Stomach (tissue), 9 donors: ENCODE measurements around the gene SIM1. TPM values are rescaled to one million over a fixed set of nuclear protein-coding genes. Genes with fewer than 3 reads are reported as not detected.
A peak's percentile ranks its signal among the peaks of the same experiment; 100 is the strongest.

Experiments used
- DNase-seq, 2 donors: peaks; one replicate each; pipeline versions ENCODE4 v3.0.0 to v3.0.0-alpha.2; 2013 to 2019
- H3K27ac ChIP-seq, 5 donors: fragments of 200-600 bp in 4 of 5; sonication (generic) in 4 of 5; one replicate each; pipeline ENCODE4 v1.5.1; 2013 to 2019; ENCODE audit warnings: mild to moderate bottlenecking in 1 of 5, moderate library complexity in 1 of 5
- H3K27me3 ChIP-seq, 3 donors: fragments of 200-600 bp; sonication (generic); one replicate each; pipeline ENCODE4 v1.5.1; 2017 to 2019; ENCODE audit warnings: mixed run types in 1 of 3
- H3K36me3 ChIP-seq, 4 donors: fragments of 200-600 bp; sonication (generic); 1 replicate in 3 of 4; 2 replicates in 1 of 4; pipeline ENCODE4 v1.5.1; 2016 to 2019
- H3K4me1 ChIP-seq, 4 donors: fragments of 200-600 bp; sonication (generic); one replicate each; pipeline ENCODE4 v1.5.1; 2016 to 2019
- H3K4me3 ChIP-seq, 4 donors: fragments of 200-600 bp; sonication (generic) in 3 of 4; one replicate each; pipeline ENCODE4 v1.5.1; 2016 to 2019; ENCODE audit warnings: mild to moderate bottlenecking in 1 of 4
- H3K9me3 ChIP-seq, 4 donors: fragments of 200-600 bp; sonication (generic); one replicate each; pipeline ENCODE4 v1.5.1; 2016 to 2019
- CTCF ChIP-seq, 7 experiments: fragments of 450-650 bp in 4 of 7; fragments of 200-600 bp in 3 of 7; sonication (generic) in 3 of 7; IDR thresholded peaks; one replicate each; pipeline ENCODE4 v1.5.1; 2016 to 2019; ENCODE audit warnings: antibody characterized with exemption in 7 of 7, control low read depth in 2 of 7, mild to moderate bottlenecking in 1 of 7
- EP300 ChIP-seq: sonication (generic); formaldehyde crosslinking; IDR thresholded peaks from one replicate; pipeline ENCODE4 v1.6.1; 2017; ENCODE audit warnings: antibody characterized with exemption
- POLR2A ChIP-seq, 4 donors: fragments of 450-650 bp; IDR thresholded peaks; one replicate each; pipeline ENCODE4 v1.6.1; 2016; ENCODE audit warnings: antibody characterized with exemption in 4 of 4, control low read depth in 2 of 4, mild to moderate bottlenecking in 1 of 4, moderate library complexity in 1 of 4
- POLR2AphosphoS5 ChIP-seq, 3 donors: sonication (generic); formaldehyde crosslinking; IDR thresholded peaks; one replicate each; pipeline ENCODE4 v1.6.1; 2016; ENCODE audit warnings: antibody characterized with exemption in 3 of 3
- WGBS, 5 donors: extraction: QIAGEN DNeasy Blood & Tissue Kit in 3 of 5; methylation state at CpG; one replicate each; pipeline versions ENCODE4 v1.1.5 to v1.1.7; 2013 to 2018; 5-methylcytosine and 5-hydroxymethylcytosine counted together
- intact Hi-C: fragments of 100-400 bp; cut with DNase I; formaldehyde crosslinking; loops from one replicate; pipeline ENCODE4 v1.15.1; 2023; ENCODE audit warnings: low total_unique reads
- polyA plus RNA-seq, 3 donors: library from polyadenylated mRNA; stranded (reverse); fragments of 200-250 nt; gene quantifications; one replicate each; pipeline ENCODE4 v1.2.3, GENCODE V29; 2013
- total RNA-seq, 5 donors: library from RNA; depleted of rRNA; stranded (reverse); fragments of >200 nt; gene quantifications; one replicate each; pipeline versions ENCODE4 v1.1.0 to v1.2.3, GENCODE V29; 2014 to 2016
- donor health status: healthy with polysubstance abuse.
- donor health status: Bipolar disorder and iron deficiency.
- donor health status: healthy.

SIM1 gene
- total and polyA plus RNA-seq, 8 donors = 0.43 TPM; not detected in 7

GRCh38 chr6:100452998-100453397, 11.7 kb downstream of the SIM1 start:
- H3K27ac ChIP-seq = no peak overlapping the region
- peaks cover 38 to 100% (median 95%) of the 10 kb centered on the region in 3 donors for H3K27me3 ChIP-seq
- peaks cover 0 to 47% (median 20%) of the 10 kb centered on the region in 4 donors for H3K9me3 ChIP-seq
- DNase-seq = peak in 1 of 2 donors; percentile 15
- 14 to 29% (median 19%) methylated on average over 3 of the region's 3 CpGs for WGBS, 5 donors
- TF ChIP-seq POLR2AphosphoS5 (IDR thresholded peaks at IDR 0.05) (no peak), EP300 (no peak), CTCF (IDR thresholded peaks at IDR 0.05) (no peak), POLR2A (IDR thresholded peaks at IDR 0.05) (no peak)
- H3K36me3 ChIP-seq = no peaks in the 10 kb centered on the region
- H3K4me1 ChIP-seq = peaks cover 0 to 25% (median 16%) of the 10 kb centered on the region in 4 donors
- intact Hi-C loops = no loop called here
- H3K4me3 ChIP-seq = no peak overlapping the region

GRCh38 chr6:100451577-100451976, 13.1 kb downstream of the SIM1 start:
- Histone ChIP-seq H3K27me3 (peaks cover 33 to 100% (median 95%) of the 10 kb centered on the region in 3 donors), H3K4me1 (peaks cover under 1 to 37% (median 21%) of the 10 kb centered on the region in 4 donors), H3K4me3 (no peak overlapping the region), H3K27ac (no peak overlapping the region), H3K9me3 (peaks cover 0 to 34% (median 13%) of the 10 kb centered on the region in 4 donors), H3K36me3 (no peaks in the 10 kb centered on the region)
- 64 to 79% (median 74%) methylated on average over 1 of the region's 1 CpG for WGBS, 5 donors
- TF ChIP-seq POLR2A (IDR thresholded peaks at IDR 0.05) (no peak), CTCF (IDR thresholded peaks at IDR 0.05) (no peak), POLR2AphosphoS5 (IDR thresholded peaks at IDR 0.05) (no peak), EP300 (no peak)
- intact Hi-C loops = no loop called here
- no peak for DNase-seq

GRCh38 chr6:100449239-100449691, 15.5 kb downstream of the SIM1 start:
- TF ChIP-seq EP300 (no peak), POLR2AphosphoS5 (IDR thresholded peaks at IDR 0.05) (no peak), CTCF (IDR thresholded peaks at IDR 0.05) (no peak), POLR2A (IDR thresholded peaks at IDR 0.05) (no peak)
- Histone ChIP-seq H3K27ac (no peak overlapping the region), H3K4me1 (peaks cover 3 to 32% (median 18%) of the 10 kb centered on the region in 4 donors), H3K36me3 (no peaks in the 10 kb centered on the region), H3K27me3 (peaks cover 21 to 100% (median 95%) of the 10 kb centered on the region in 3 donors), H3K4me3 (no peak overlapping the region), H3K9me3 (peaks cover 0 to 16% (median 0%) of the 10 kb centered on the region in 4 donors)
- intact Hi-C loops = no loop called here
- DNase-seq = no peak
- WGBS, 5 donors = 13 to 40% (median 19%) methylated on average over 26 to 38 of the region's 38 CpGs

GRCh38 chr6:100447900-100448748, 16.6 kb downstream of the SIM1 start:
- peaks cover 0 to 16% (median 0%) of the 10 kb centered on the region in 4 donors for H3K9me3 ChIP-seq
- peaks cover 21 to 100% (median 86%) of the 10 kb centered on the region in 3 donors for H3K27me3 ChIP-seq
- H3K36me3 ChIP-seq = no peaks in the 10 kb centered on the region
- no peak for TF ChIP-seq EP300
- no peak for TF ChIP-seq POLR2A (IDR thresholded peaks at IDR 0.05)
- TF ChIP-seq POLR2AphosphoS5 (IDR thresholded peaks at IDR 0.05) = no peak
- no peak for TF ChIP-seq CTCF (IDR thresholded peaks at IDR 0.05)
- H3K4me3 ChIP-seq = no peak overlapping the region
- H3K4me1 ChIP-seq = peaks cover 0 to 26% (median 14%) of the 10 kb centered on the region in 4 donors
- intact Hi-C loops = no loop called here
- peak in 1 of 2 donors; percentile 13 for DNase-seq
- WGBS, 5 donors = 15 to 42% (median 31%) methylated on average over 34 to 47 of the region's 47 CpGs
- no peak overlapping the region for H3K27ac ChIP-seq
